ENCODE data around the gene EDAR.

EDAR gene

DNA sequence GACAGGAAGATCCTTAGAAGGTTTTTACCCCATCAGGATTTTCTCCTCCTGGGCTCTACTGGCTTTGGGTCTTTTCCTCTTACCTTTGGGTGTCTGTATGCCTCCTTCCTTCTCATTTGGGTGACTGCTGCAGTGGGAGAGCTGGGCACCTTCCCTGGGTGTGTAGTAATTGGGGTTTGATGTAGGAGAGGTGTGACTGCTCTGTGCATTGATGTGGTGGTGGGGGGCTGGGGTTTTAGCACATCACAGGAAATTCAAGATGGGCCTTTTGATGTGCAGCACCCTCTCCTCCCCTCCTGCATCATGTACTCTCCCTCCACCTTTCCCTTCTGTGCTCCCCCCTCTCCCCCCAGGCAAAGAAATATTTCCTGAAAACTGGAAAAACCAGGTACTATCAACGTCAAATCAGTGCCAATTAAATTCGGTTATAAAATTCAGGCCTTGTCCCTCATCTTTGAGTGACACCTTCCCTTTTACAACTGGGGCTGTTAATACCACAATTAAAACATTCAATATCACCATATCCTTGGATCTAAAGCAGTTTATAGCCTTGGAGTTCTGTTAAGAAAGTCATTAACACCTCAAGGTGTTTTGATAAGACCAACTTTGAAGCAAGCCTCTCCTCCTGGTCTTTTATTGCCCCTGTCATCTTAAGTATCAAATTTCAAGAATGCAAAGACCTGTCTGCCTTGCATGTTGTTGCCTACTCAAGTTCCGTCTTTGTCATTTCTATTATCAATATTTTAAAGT is 23.3 kb downstream of the EDAR start:
- no peak for DNase-seq

DNA sequence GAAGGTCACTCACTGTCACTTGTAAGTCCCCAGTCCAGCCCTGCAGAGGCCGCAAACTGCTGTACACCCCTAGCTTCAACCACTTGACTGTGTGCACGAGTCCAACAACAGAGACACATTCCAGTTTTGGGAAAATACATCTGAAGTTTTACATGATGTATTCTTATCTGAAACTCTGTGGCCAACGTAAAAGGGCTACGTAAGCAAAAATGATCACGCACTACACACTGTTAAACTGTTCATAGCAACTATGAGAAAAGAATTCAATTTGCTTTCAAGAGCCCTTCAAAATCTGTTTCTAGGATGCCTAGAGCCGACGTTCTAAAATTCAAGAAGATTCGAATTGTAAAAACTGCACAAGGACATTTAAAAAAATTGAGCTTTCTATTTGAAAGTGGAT is 26.0 kb downstream of the EDAR start:
- no peak for DNase-seq

DNA sequence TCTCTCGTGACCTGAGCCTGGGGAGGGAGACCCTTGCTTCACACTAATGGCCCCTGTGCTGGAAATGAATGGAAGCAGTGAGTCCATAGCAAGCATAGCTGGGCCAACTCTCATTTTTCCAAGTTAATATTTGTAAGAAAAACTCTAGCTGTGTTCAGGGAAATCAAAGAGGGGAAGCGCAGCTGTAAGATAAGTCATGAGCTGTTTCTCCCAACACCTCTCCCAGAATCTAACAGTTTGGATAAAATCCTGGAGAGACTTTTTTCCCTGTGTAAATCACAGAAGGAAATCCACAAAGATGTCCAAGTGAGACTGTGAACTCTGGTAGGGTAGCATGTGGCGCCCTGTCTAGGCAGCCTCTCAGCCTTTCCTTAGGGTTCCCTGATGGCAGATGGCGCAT is 27.2 kb downstream of the EDAR start:
- DNase-seq: no peak

DNA sequence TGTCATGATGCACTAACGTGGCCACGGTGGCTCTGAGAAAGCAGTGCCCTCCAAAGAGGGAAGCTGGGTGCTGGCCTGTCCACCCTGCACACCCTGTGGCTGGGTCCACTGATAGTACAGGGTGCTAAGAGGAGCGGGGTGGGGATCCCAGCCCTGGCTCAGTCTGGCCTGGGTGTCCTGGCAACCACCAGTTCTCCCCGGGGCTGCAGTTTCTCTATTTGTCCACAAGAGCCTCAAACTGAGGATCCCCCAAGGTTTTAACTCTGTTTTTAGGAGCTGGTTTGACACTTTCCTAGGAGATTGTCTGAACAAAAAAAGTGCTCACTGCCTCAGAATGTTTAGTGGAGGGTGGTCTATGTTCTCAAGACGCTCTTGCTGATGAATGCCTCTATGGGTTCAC is 29.0 kb downstream of the EDAR start:
- no peak for DNase-seq

DNA sequence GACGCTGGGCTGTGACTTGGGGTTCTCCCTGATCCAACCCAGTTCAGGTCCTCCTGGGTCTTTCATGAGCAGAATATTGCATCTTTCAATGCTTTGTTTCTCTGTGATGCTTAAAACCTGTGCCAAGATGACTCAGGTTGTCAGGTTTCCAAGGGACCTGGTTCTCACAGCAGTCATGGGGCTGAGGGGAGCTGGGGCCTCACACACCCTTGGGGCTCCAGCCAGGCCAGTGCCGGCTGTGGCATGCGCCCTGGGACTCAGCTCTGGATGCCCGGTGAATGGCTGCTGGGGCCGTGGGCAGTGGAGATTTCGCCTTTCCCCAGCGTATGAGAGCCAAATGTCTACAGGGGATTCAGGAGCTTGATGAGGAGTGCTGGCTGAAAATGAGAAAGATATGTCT is 29.6 kb downstream of the EDAR start:
- no peak for DNase-seq

DNA sequence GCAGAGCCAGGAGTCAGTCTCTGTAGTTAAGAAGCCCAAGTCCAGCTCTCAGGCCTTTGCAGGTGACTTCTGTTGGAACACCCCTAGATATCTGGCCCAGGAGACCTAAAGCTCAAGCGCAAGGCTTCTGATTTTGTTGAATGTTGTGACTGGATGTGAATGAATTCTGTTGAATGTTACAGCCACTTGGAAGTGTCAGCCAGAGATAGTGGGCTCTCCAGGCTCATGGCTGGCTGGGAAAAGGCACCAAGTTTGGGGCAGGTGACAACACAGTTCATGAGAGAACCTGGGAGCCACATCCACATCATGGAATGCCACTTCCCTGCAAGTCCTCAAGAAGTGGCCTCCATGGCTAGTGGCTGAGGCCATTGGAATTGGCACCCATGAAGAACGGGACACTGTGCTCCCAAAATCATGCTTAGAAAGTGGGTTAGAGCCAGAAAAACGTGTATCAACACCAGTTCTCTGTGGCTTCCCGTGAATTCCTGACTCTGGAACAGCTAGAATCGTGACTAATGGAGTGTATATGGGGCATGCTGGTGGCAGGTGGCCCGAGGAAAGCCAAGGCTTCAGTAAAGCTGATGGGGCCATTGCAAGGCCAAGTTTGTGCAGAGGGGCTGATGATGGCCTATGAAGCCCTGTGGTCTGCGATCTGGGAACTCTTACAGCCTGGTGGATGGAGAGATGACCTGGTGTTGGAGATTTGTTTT is 30.2 kb downstream of the EDAR start:
- no peak for DNase-seq

DNA sequence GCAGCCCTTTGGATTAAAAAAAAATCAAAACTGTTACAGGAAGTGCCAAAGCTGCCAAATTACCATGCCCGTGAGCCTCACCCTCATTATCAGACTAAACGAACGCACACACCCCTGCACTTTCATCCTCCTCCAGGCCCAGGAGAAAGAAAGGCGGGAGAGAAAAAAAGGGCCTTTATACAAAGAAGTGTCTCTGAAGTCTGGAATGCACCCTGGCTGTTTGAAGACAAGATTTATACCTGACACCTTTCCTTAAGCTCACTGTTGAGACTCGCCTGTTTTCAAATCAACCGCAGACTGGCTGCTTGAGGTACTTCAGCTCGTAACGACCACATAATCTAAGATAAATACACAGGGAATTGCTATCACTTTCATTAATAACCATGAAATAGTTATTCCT is 31.0 kb downstream of the EDAR start:
- no peak for DNase-seq

DNA sequence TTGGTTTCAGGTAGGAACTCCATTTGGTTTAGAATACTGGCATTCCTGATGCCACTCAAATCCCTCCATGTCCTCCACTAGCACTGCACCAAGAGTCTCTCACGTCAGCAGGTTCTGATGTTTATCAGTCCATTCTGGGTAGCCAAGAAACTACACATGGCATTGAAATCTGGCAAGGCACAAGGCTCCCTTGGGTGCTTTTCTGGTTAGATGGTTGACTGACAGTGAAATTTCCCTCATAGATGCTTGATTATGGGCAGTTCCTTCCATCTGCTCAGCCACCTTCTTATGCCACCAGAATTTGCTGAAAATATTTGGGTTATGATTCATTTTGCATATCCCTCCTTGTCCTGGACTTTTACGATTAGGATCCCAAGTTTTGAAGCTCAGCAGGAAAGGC is 32.6 kb downstream of the EDAR start:
- DNase-seq: no peak

DNA sequence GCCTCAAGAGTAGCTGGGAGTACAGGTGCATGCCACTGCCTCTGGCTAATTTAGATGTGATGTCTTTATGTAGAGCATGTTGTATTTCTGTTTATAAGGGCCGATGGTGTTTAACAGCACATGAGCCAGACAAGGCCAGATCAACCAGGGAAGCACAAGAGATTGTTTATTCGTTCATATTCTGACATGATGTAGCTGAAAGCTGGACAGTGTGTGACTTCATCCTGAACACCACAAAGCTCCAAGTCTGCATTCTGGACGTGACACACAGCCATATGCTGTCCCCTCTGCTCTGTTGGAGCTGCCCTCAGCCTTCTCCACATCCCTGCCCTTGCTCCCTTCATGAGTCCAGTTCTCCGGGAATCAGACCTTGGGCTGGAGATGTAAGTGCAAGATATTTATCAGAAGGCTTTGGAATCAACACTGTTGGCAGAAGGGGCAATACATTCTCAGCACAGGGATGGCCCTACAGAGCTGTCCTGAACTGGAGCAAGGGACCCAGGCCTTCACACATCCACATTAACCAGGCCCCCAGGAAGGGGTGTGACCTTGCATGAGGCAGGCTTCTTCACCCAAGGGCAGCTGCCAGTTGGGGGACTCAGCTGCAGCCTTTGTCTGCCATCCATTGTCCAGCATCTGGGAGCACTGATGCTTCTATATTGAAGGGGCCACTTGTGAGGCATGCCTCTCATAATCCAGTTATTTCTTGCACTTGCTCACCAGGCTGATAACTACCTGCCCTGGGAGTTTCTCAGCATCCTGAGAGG is 38.5 kb downstream of the EDAR start:
- DNase-seq: no peak

DNA sequence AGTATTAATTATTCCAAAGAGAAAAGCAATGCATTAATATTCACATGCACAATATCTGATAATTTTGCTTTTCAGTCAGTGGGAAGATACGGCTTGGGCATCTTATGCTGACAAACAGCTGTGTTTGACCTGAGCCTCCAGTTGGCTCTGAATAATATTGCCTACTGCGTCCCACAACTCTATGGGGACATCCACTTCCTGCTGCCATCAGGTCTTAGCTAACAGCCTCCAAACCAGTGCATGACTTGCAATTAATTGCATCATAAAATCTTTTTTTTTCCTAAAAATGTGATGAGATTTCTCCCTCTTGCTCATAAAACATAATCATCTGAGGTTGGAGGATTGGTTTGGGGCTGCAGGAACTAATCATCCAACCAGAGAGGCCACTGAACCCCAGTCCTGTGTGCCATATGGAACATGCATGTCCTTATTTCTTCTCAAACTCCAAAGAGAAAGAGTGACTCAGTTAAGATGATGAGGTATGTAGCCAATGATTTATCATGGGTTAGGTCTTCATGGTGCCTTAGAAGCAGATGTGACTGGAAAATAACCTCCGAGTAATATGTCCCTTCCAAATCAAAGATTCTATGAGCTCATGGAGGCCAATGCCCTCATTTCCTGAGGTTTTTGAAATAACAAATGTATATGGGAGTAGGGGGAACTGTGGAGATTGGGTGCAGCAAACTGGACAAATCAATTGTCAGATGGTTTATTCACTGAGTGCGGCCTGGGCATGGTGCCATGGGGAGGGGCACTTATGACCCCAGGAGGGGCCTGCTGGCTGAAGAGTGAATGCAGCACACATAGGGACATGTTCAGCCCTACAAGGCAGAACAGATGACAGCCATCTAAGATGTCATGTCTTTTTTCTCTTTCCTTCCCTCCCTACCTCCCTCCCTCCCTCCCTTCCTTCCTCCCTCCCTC is 39.4 kb downstream of the EDAR start:
- no peak for DNase-seq

DNA sequence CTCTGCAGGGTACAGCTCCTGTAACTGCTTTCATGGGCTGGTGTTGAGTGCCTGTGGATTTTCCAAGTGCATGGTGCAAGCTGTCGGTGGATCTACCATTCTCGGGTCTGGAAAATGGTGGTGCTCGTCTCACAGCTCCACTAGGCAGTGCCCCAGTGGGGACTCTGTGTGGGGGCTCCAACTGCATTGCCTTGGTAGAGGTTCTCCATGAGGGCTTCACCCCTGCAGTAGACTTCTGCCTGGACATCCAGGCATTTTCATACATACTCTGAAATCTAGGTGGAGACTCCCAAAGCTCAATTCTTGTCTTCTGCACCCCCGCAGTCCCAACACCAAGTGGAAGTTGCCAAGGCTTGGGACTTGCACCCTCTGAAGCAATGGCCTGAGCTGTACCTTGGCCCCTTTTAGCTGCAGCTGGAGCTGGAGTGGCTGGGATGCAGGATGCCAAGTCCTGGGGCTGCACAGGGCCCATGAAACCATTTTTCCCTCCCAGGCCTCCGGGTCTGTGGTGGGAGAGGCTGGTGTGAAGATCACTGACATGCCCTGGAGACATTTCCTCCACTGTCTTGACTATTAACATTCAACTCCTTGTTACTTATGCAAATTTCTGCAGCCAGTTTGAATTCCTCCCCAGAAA is 41.6 kb downstream of the EDAR start:
- DNase-seq: no peak

DNA sequence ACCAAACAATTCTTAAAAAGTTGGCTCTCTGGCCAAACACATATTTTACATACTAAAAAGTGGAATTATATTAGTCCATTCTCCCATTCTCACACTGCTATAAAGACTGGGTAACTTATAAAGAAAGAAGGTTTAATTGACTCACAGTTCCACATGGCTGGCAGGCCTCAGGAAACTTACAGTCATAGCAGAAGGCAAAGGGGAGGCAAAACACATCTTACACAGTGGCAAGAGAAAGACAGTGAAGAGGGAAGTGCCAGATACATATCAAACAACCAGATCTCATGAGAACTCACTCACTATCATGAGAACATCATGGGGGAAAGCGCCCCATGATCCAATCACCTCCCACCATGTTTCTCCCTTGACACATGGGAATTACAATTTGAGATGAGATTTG is 42.6 kb downstream of the EDAR start:
- no peak for DNase-seq

DNA sequence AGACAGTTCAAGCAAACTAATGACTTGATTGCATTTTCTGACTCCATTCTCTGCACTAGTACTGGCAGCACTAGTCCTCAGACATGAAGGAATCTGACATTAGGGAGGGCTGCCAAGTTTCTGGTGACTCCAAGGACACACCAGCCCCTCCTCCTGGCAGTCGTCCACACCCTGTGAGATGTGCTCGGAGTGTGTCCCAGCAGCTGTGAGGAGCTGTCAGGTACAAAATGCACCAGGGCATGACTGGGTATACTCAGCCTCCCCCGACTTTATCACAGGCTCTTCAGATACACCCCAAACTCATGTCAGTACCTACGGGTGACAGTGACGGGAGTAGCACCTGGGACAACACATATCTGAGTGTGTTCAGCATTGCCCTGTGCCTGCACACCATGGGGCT is 43.1 kb downstream of the EDAR start:
- DNase-seq: no peak

DNA sequence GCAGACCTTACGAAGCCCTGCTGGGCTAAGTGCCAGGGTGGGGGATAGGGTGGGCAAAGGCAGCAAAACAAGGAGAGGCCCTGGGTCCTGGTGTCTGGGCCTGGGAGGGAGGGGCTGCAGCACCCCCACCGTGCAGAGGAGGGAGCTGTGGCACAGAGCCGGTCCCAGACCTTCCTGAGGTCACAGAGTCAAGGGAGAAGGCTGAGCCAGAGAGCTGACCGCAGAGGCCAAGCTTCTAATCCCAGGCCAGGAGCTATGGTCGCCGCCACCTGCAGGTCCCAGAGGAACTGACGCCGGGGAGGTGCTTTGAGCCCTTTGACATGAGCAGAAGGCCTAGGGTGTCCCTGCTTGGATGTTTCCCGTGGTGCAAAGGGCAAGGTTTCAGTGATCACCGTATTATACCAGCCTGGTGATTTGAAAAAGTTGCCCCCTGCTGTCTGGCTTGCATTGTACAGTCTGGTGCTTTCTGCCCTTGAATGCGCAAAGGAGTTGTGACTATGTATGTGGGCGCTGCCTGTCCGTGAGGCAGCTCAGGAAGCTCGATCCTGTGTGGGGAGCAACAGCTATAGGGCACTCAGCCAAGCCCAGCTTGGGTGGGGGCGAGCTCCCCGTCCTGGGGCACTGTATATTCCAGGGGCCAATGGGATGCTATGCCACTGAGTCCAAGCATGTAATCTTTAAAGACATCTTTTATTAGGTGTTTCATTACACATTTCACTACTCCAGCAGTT is 44.3 kb downstream of the EDAR start:
- no peak for DNase-seq

DNA sequence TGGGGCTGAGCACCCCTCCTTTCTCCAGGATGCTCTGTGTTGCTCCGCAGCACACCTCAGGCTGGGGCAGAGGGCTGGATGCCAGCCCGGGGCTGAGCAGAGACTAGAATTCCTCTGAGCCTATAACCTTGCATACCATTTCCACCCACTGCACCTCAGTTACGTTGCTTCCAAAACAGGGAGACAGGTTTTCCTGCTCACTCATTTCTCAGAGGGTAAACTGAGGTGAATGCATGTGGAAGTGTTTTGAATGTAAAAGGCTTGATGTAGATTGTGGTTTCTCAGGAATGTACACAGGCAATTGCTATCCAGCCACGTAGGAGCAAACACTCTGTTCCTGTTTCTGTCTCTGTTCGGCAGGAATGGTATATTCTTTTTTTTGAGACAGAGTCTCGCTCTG is 45.3 kb downstream of the EDAR start:
- DNase-seq: no peak

DNA sequence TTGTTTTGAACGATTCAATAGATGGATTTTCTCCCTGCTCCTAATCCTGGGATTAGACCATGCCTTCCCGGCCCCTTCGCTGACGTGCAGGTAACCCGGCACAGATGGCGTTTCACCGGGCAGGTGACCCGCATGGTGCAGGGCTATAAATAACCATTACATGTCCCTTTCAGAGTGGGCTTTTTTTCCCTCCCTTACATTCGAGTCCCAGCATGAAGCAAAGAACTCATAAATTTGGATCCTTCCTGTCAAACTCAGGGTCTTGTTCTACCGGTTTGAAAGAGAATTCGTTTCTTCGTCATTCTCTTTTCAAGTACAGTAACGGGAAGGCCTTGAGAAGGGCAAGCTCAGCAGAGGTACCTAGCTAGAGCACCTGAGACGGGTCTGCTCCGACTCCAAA is 46.1 kb downstream of the EDAR start:
- no peak for DNase-seq

DNA sequence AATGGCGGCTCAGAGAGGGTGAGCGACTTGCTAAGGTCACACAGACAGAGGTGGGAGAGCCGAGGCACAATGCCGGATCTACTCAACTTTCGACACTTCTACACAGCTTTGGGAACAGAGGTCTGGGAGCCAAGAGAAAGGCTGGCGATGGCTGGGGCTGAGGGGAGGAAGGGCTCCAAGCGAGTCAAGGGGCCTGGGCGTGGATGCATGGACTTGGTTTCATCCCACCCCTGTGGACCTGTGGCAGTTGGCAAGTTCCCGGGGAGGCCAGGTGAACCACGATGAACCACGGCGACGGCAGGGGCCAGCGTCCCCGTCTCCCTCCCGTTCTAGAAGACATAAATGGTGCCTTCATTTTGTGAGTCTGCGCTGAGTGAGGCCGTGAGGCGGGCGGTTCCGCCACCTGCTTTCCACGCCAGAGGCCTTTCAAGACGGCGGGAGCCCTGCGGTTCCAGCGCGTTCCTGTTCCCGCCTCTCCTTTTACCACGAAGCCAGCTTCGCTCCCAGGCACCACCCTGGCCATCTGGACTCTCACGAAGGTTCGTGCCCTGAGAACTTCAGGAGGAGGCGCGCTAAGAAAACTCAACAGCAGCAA is 46.7 kb downstream of the EDAR start:
- no peak for DNase-seq

DNA sequence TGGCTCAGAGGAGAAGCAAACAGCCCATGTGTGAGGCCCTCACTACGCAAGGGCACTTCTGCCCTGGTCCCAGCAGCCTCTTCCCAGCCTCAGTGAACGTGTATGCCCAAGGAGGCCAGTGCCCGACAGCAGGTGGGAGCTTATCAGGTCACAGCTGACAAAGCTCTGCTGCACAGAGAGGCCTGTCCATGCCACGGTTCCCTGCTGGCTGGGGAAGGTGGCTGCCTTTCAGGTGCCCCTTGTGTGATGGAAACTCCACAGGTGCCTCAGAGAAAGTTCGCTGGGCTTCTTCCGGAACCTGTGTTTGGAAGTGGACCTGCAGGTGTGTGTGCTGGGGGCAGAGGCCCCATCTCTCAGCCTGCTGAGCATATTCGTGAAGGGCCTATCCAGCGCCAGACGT is 47.3 kb downstream of the EDAR start:
- DNase-seq: no peak

DNA sequence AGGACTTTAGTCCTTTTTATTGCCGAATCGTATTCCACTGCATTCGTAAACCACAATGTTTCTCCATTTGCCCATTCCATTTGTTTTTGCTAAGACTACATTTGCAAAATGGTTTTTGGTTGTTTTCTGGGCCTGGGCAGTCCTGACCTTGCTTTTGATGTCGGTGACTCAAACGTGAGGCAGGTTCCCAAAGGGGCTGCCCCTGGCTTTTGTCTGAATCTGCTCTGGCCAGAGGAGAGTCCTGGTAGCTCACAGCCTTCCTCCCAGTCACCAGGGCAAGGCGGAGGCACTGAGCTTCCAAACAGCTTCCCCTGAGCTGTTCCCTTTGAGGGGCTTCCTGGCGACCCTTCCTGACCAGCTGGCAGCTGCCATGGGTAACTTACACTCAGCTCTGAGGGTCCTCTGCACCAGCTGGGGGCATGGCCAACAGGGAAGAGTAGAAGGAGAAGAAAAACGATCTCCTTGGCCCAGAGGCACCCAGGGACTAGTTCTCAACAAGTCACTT is 47.8 kb downstream of the EDAR start:
- DNase-seq: no peak

DNA sequence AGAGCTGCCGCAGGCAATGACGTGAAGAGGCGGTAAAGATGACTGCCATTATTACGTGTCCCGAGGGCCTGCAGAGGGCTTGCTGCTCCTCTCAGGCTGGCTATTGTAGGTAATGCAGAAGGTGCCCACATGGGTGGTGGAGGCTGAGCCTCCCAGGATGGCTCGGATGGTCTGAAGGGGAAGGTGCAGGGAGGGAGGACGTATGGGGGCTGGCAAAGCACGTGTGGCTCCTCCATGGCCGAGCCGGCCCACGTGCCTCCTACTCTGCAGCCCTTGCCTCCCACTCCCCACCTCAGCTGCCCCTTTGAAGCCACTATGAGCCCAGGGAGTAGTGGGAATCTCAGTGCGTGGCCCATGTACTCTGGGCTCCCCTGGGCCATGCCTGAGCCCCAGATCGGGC is 48.9 kb downstream of the EDAR start:
- DNase-seq: no peak

DNA sequence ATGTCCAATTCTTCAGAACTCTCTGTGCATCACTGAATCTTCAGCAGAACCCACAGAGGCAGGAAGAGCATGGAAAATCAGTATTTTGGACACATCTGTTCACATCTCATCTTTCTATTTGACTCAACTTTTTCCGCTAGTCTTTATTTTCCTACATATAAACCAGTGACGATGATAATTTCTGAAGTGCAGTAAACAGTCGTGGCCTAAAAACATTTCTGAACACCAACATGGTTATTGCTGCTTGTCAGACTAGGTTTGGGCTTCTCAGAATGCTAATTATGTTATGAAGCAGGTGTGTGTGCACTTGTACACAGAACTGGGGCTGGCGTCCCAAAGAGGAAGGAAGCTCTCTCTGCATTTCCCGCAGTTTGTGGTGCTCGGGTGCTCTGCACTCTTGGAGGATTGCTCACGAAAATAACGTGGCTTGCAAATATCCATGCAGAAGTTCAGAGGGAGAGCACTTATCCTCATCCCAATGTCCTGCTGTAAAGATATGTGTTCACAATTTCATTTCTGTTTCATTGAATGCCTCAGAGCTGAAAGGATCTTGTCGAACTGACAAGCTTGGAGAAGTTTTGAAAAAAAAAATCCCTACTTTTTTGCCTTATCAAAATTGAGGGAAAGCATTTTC is 50.8 kb downstream of the EDAR start:
- peak; percentile 35 for DNase-seq

Measured in activated CD4-positive, alpha-beta T cell treated with anti-CD3 and anti-CD28 coated beads, Interleukin-10, Interleukin-2, amounts not matched to agents 100 ng/mL and 50 ng/mL, durations not matched to agents 16 hours and 8 hours (primary cell).